Smooth muscle cell of the brain vasculature (primary cell): Measurements from ENCODE around the gene PYGO2.
"Not testable (repeated sequence)": the region's sequence is repeated elsewhere in the genome, so short reads cannot be mapped to it uniquely, and the experiment has no call there.

Source experiments
- DNase-seq: peaks from one replicate; pipeline ENCODE4 v3.0.0-alpha.2; 2012; ENCODE audit warnings: low read depth, low spot score

PYGO2 gene

DNA sequence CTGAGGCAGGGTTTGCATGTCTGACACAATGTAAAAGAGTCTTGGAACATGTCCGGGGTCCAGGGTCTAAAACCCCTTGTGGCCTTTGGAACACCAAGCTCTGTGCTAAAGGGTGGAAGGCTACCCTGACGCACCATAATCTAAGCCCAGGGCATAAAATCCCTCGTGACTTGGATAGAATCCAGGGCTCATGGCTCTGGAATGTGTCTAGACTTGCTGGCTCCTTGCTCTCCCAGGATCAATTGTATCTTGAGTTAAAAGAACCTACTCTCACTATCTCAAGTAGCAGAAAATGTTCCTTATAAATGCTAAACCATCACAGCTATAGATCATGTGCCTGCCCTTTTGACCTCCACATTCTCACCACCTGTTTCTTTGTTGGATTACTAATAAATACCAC, 53.5 kb downstream of the PYGO2 start:
- not testable (repeated sequence) for DNase-seq
